HG03432 (cell line): ENCODE results near the gene PLCB3.

Experiments used
- ATAC-seq: cut with Tn5 transposase; IDR thresholded peaks from one replicate; pipeline ENCODE4 v1.9.1; 2021; ENCODE audit warnings: mild to moderate bottlenecking, moderate library complexity; ENCODE audit not compliant: unreplicated experiment

PLCB3 gene

GRCh38 chr11:64317961-64318765, 66.8 kb downstream of the PLCB3 start, which contains the start of gene PRDX5:
Gene PRDX5 (plus strand): TSS chr11:64318121. CDS start chr11:64318216, 95 bp downstream.
- ATAC-seq, result peak; percentile 70
